Osteocyte (in vitro differentiated cells): ENCODE data around the gene GALNTL6. TPM values are rescaled to one million over a fixed set of nuclear protein-coding genes. Genes with fewer than 3 reads are reported as not detected.

Source experiments
- DNase-seq: peaks from one replicate; pipeline ENCODE4 v3.0.0; 2021; ENCODE audit warnings: mixed read lengths; ENCODE audit not compliant: unreplicated experiment; ENCODE audit errors: extremely low spot score
- H3K27ac Mint-ChIP-seq: one replicate; pipeline ENCODE4 v1.8.0; 2021; ENCODE audit warnings: mild to moderate bottlenecking, mixed read lengths; ENCODE audit not compliant: unreplicated experiment
- H3K27me3 Mint-ChIP-seq: one replicate; pipeline ENCODE4 v1.8.0; 2021; ENCODE audit warnings: mixed read lengths; ENCODE audit not compliant: unreplicated experiment
- H3K36me3 Mint-ChIP-seq: one replicate; pipeline ENCODE4 v1.8.0; 2021; ENCODE audit warnings: mixed read lengths; ENCODE audit not compliant: unreplicated experiment
- H3K4me1 Mint-ChIP-seq: one replicate; pipeline ENCODE4 v1.8.0; 2021; ENCODE audit warnings: mixed read lengths; ENCODE audit not compliant: unreplicated experiment
- H3K4me3 Mint-ChIP-seq: one replicate; pipeline ENCODE4 v1.8.0; 2021; ENCODE audit warnings: mild to moderate bottlenecking, moderate library complexity, mixed read lengths; ENCODE audit not compliant: unreplicated experiment
- H3K9me3 Mint-ChIP-seq: one replicate; pipeline ENCODE4 v1.8.0; 2021; ENCODE audit warnings: mixed read lengths; ENCODE audit not compliant: unreplicated experiment
- CTCF ChIP-seq: fragments of 200-600 bp; sonication (generic); IDR thresholded peaks from 2 replicates; pipeline ENCODE4 v1.5.0; 2021; ENCODE audit warnings: antibody characterized with exemption, mild to moderate bottlenecking, moderate library complexity
- total RNA-seq: library from RNA; stranded (reverse); gene quantifications from 2 replicates; pipeline ENCODE4 v1.2.1, GENCODE V29; 2021

The GALNTL6 gene
- total RNA-seq, 1 donor from 2014 or later = not detected

- Mint-ChIP-seq H3K9me3 (no peaks in the 10 kb centered on the region), H3K4me1 (no peaks in the 10 kb centered on the region), H3K27ac (no peak overlapping the region), H3K36me3 (no peaks in the 10 kb centered on the region), H3K27me3 (no peaks in the 10 kb centered on the region), H3K4me3 (no peak overlapping the region)
- DNase-seq = no peak
- no peak for TF ChIP-seq CTCF
Observed at GRCh38 chr4:172050911-172051310, 237.7 kb downstream of the GALNTL6 start.

GRCh38 chr4:172055046-172055445 lies 241.8 kb downstream of the GALNTL6 start:
- no peak overlapping the region for H3K27ac Mint-ChIP-seq
- H3K4me3 Mint-ChIP-seq = no peak overlapping the region
- no peaks in the 10 kb centered on the region for H3K27me3 Mint-ChIP-seq
- no peaks in the 10 kb centered on the region for H3K9me3 Mint-ChIP-seq
- no peaks in the 10 kb centered on the region for H3K4me1 Mint-ChIP-seq
- no peaks in the 10 kb centered on the region for H3K36me3 Mint-ChIP-seq
- TF ChIP-seq CTCF = no peak
- no peak for DNase-seq

- Mint-ChIP-seq H3K4me3 (no peak overlapping the region), H3K36me3 (no peaks in the 10 kb centered on the region), H3K9me3 (no peaks in the 10 kb centered on the region), H3K4me1 (no peaks in the 10 kb centered on the region), H3K27me3 (no peaks in the 10 kb centered on the region), H3K27ac (no peak overlapping the region)
- TF ChIP-seq CTCF = no peak
- DNase-seq = no peak
Observed at GRCh38 chr4:172055498-172055897, 242.3 kb downstream of the GALNTL6 start.

- H3K36me3 Mint-ChIP-seq = no peaks in the 10 kb centered on the region
- H3K27ac Mint-ChIP-seq = no peak overlapping the region
- H3K9me3 Mint-ChIP-seq = no peaks in the 10 kb centered on the region
- no peak overlapping the region for H3K4me3 Mint-ChIP-seq
- no peaks in the 10 kb centered on the region for H3K4me1 Mint-ChIP-seq
- no peak for DNase-seq
- no peak for TF ChIP-seq CTCF
- H3K27me3 Mint-ChIP-seq = no peaks in the 10 kb centered on the region
Observed at GRCh38 chr4:172061204-172061603, 248.0 kb downstream of the GALNTL6 start.

- Mint-ChIP-seq H3K36me3 (no peaks in the 10 kb centered on the region), H3K4me3 (no peak overlapping the region), H3K27me3 (no peaks in the 10 kb centered on the region), H3K4me1 (no peaks in the 10 kb centered on the region), H3K27ac (no peak overlapping the region), H3K9me3 (no peaks in the 10 kb centered on the region)
- DNase-seq = no peak
- no peak for TF ChIP-seq CTCF
Observed at GRCh38 chr4:172068506-172068905, 255.3 kb downstream of the GALNTL6 start.
